Activated CD8-positive, alpha-beta T cell treated with anti-CD3 and anti-CD28 coated beads for 36 hours (primary cell): ENCODE measurements around the gene AP1B1. TPM values are rescaled to one million over a fixed set of nuclear protein-coding genes. Genes with fewer than 3 reads are reported as not detected.

Source experiments
- ATAC-seq: fragments of 200-7000 bp; cut with Tn5 transposase; one replicate; pipeline ENCODE4 v1.10.0; 2021; ENCODE audit warnings: mild to moderate bottlenecking, moderate library complexity
- CTCF ChIA-PET: fragments of 350-600 bp; sonication (Branson Sonifier 250); formaldehyde crosslinking; loops from one replicate; lab custom pipeline; 2021; ENCODE audit warnings: antibody characterized with exemption; lab: Charles Lee
- POLR2A ChIA-PET: fragments of 350-600 bp; sonication (Branson Sonifier 250); formaldehyde crosslinking; loops from one replicate; lab custom pipeline; 2021; ENCODE audit warnings: antibody characterized with exemption; lab: Charles Lee
- DNase-seq: peaks from one replicate; pipeline ENCODE4 v3.0.0-alpha.2; 2020
- H3K27ac Mint-ChIP-seq: one replicate; pipeline ENCODE4 v1.8.0; 2021; ENCODE audit warnings: mild to moderate bottlenecking, mixed read lengths
- H3K27me3 Mint-ChIP-seq: one replicate; pipeline ENCODE4 v1.8.0; 2021; ENCODE audit warnings: mixed read lengths
- H3K36me3 Mint-ChIP-seq: one replicate; pipeline ENCODE4 v1.8.0; 2021; ENCODE audit warnings: low read depth, mixed read lengths
- H3K4me1 Mint-ChIP-seq: one replicate; pipeline ENCODE4 v1.8.0; 2021; ENCODE audit warnings: low read depth, mixed read lengths
- H3K4me3 Mint-ChIP-seq: one replicate; pipeline ENCODE4 v1.8.0; 2021; ENCODE audit warnings: mild to moderate bottlenecking, moderate library complexity, mixed read lengths
- H3K9me3 Mint-ChIP-seq: one replicate; pipeline ENCODE4 v1.8.0; 2021; ENCODE audit warnings: mixed read lengths
- intact Hi-C: fragments of 100-400 bp; cut with micrococcal nuclease; formaldehyde crosslinking; loops from one replicate; pipeline ENCODE4 v1.10.0; 2022
- microRNA-seq: library from miRNA; unstranded; fragments of <30 nt; microRNA quantifications from one replicate; pipeline ENCODE4 v1.2.0, GENCODE V29; 2022; ENCODE audit warnings: borderline microRNAs expressed, borderline replicate concordance
- total RNA-seq, 2 experiments: library from RNA; stranded (reverse); gene quantifications; one replicate each; pipeline ENCODE4 v1.2.3, GENCODE V29; 2021
- TF ChIP-seq, protein P1 (sequence below): fragments of 200-600 bp; IDR thresholded peaks from one replicate; pipeline ENCODE4 v1.8.0; 2022; ENCODE audit warnings: antibody characterized with exemption, mild to moderate bottlenecking

Gene AP1B1
- total RNA-seq, 2 experiments from 2014 or later, result 57.5 to 59.0 TPM

DNA sequence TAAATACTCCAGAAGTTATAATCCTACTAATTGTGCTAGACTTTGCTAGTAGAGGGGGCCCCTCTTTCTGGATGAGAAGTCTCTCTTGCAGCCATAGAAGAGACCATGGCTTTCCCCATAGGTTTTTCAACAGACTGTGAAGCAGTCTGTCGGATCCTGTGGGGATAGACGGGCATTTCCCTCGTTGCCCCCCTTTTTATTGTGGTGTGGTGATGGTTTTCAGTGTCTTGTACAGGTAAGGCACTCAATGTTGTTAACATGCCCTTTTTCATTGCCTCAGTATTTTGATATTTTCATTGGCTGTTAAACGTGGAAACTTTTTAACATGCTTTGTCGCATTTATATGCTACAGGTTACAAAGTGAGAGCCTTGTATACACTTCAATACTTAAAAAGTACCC is 98.3 kb downstream of the AP1B1 start:
- POLR2A ChIA-PET, result interaction anchor here (0.6 to 1.6 kb wide), 4 partner anchors 11 to 27 kb away, joined by 3 to 5 read pairs (median 4); no protein-coding TSS in a partner anchor
- CTCF ChIA-PET, result no interaction called here

DNA sequence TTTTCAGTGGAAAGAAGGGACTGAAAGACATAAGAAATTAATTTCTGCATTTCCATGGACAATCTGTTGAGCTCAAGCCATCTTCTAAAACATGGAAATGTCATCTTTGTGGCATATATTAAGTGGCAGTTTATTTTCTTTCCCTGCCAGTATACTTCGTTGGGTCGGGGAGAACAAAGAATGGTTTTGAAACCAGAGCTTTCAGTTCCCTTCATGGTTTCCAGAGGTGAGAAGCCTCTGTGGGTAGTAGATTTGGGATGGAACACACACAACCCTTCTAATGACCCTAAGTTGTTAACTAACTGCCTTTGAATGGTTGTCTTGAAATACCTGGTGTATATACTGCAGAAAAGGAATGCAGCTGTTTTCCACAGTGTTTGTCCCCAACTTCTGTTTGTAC is 99.5 kb downstream of the AP1B1 start:
- H3K27ac Mint-ChIP-seq, result peak overlapping the region; percentile 0
- CTCF ChIA-PET, result interaction anchor here (1.3 kb wide), 1 partner anchor 25 kb away, joined by 3 read pairs; no protein-coding TSS in a partner anchor

More for the DNA sequence above, 98.3 kb downstream of the AP1B1 start:
- H3K27me3 Mint-ChIP-seq, result no peaks in the 10 kb centered on the region
- no peaks in the 10 kb centered on the region for H3K9me3 Mint-ChIP-seq
- peaks cover 61% of the 10 kb centered on the region for H3K36me3 Mint-ChIP-seq
- ATAC-seq, result no peak
- TF ChIP-seq, protein P1, sequence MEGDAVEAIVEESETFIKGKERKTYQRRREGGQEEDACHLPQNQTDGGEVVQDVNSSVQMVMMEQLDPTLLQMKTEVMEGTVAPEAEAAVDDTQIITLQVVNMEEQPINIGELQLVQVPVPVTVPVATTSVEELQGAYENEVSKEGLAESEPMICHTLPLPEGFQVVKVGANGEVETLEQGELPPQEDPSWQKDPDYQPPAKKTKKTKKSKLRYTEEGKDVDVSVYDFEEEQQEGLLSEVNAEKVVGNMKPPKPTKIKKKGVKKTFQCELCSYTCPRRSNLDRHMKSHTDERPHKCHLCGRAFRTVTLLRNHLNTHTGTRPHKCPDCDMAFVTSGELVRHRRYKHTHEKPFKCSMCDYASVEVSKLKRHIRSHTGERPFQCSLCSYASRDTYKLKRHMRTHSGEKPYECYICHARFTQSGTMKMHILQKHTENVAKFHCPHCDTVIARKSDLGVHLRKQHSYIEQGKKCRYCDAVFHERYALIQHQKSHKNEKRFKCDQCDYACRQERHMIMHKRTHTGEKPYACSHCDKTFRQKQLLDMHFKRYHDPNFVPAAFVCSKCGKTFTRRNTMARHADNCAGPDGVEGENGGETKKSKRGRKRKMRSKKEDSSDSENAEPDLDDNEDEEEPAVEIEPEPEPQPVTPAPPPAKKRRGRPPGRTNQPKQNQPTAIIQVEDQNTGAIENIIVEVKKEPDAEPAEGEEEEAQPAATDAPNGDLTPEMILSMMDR, result no peak
- no peak overlapping the region for H3K4me3 Mint-ChIP-seq
- H3K27ac Mint-ChIP-seq, result no peak overlapping the region
- H3K4me1 Mint-ChIP-seq, result peaks cover 13% of the 10 kb centered on the region
- intact Hi-C loops, result no loop called here
- no peak for DNase-seq

GRCh38 chr22:29284196-29284595 is 104.2 kb downstream of the AP1B1 start:
- peaks cover 71% of the 10 kb centered on the region for H3K36me3 Mint-ChIP-seq
- peaks cover 19% of the 10 kb centered on the region for H3K4me1 Mint-ChIP-seq
- TF ChIP-seq, protein P1, result no peak
- no peaks in the 10 kb centered on the region for H3K9me3 Mint-ChIP-seq
- ATAC-seq (no peak), DNase-seq (no peak)
- CTCF ChIA-PET, result interaction anchor here (1.2 kb wide), 1 partner anchor 12 kb away, joined by 3 read pairs; no protein-coding TSS in a partner anchor
- POLR2A ChIA-PET, result interaction anchor here (1.2 to 8.3 kb wide), 3 partner anchors 10 to 20 kb away, joined by 3 to 51 read pairs (median 8); no protein-coding TSS in a partner anchor
- no peaks in the 10 kb centered on the region for H3K27me3 Mint-ChIP-seq
- H3K27ac Mint-ChIP-seq, result no peak overlapping the region
- H3K4me3 Mint-ChIP-seq, result no peak overlapping the region
- intact Hi-C loops, result no loop called here

More for the DNA sequence above, 99.5 kb downstream of the AP1B1 start:
- Mint-ChIP-seq H3K36me3 (peaks cover 60% of the 10 kb centered on the region), H3K27me3 (no peaks in the 10 kb centered on the region), H3K4me1 (peaks cover 17% of the 10 kb centered on the region), H3K4me3 (no peak overlapping the region), H3K9me3 (no peaks in the 10 kb centered on the region)
- intact Hi-C loops, result no loop called here
- POLR2A ChIA-PET, result interaction anchor here (1.1 to 8.3 kb wide), 4 partner anchors 10 to 21 kb away, joined by 4 to 51 read pairs (median 6); partner anchors contain the start of genes EWSR1 and RHBDD3
- no peak for ATAC-seq
- TF ChIP-seq, protein P1, result no peak
- DNase-seq, result no peak

DNA sequence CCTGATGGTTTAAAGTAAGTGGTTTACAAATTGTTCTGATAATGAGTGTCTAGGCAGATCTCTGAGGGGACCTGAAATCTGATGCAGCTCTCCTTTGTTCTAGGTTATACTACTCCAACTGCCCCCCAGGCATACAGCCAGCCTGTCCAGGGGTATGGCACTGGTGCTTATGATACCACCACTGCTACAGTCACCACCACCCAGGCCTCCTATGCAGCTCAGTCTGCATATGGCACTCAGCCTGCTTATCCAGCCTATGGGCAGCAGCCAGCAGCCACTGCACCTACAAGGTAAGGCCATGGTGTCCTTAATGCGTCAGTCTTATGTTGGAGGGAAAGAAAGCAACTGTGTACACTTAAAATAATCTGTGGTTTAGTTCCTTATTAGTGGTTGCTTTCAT is 110.4 kb downstream of the AP1B1 start:
- no peaks in the 10 kb centered on the region for H3K27me3 Mint-ChIP-seq
- CTCF ChIA-PET, result interaction anchor here (0.7 to 1.6 kb wide), 2 partner anchors 10 to 28 kb away, joined by 3 to 4 read pairs; partner anchors contain the start of gene GAS2L1
- ATAC-seq (no peak), DNase-seq (no peak)
- H3K9me3 Mint-ChIP-seq, result no peaks in the 10 kb centered on the region
- H3K27ac Mint-ChIP-seq, result peak overlapping the region; percentile 47
- H3K36me3 Mint-ChIP-seq, result peaks cover 83% of the 10 kb centered on the region
- no peak overlapping the region for H3K4me3 Mint-ChIP-seq
- intact Hi-C loops, result no loop called here
- peaks cover 53% of the 10 kb centered on the region for H3K4me1 Mint-ChIP-seq
- POLR2A ChIA-PET, result interaction anchor here (0.7 to 2.8 kb wide), 8 partner anchors 8 to 36 kb away, joined by 3 to 14 read pairs (median 6); partner anchors contain the start of genes EWSR1 and GAS2L1
- TF ChIP-seq, protein P1, result no peak

Small RNAs within 50 kb of the gene (microRNA-seq; reads per million reads assigned to microRNA genes)
- 36.6 reads per million, percentile 53 among the genes with 10 or more reads in this experiment for gene MIR3653

Other genes with a start within 250 kb of the AP1B1 start
- gene EMID1, start 182.7 kb downstream of the AP1B1 start, total RNA-seq, result under 1 TPM in 1 of 2 experiments, not detected in 1; 0.14 TPM
- 10 to 100 TPM; 24.5 to 25.4 TPM for gene RHBDD3, start 120.6 kb downstream of the AP1B1 start, total RNA-seq
- 100 to 1,000 TPM; 307 to 315 TPM for gene EWSR1, start 120.3 kb downstream of the AP1B1 start, total RNA-seq
- 1 to 10 TPM in 1 of 2 experiments, under 1 TPM in 1; 0.36 to 1.1 TPM for gene GAS2L1, start 81.9 kb downstream of the AP1B1 start, total RNA-seq
- gene RASL10A, start 72.9 kb downstream of the AP1B1 start, total RNA-seq, result under 1 TPM in 1 of 2 experiments, not detected in 1; 0.56 TPM
- gene RFPL1, start 50.0 kb upstream of the AP1B1 start, total RNA-seq, result not detected
- gene NEFH, start 91.6 kb upstream of the AP1B1 start, total RNA-seq, result 1 to 10 TPM; 7.5 to 8.6 TPM
- gene THOC5, start 165.2 kb upstream of the AP1B1 start, total RNA-seq, result 10 to 100 TPM; 48.7 to 57.3 TPM
- gene NIPSNAP1, start 192.5 kb upstream of the AP1B1 start, total RNA-seq, result 10 to 100 TPM; 58.3 to 61.9 TPM
- 10 to 100 TPM; 34.4 to 35.3 TPM for gene NF2, start 215.1 kb upstream of the AP1B1 start, total RNA-seq